Measurements from ENCODE around the gene MRPL50.

MRPL50 gene

DNA sequence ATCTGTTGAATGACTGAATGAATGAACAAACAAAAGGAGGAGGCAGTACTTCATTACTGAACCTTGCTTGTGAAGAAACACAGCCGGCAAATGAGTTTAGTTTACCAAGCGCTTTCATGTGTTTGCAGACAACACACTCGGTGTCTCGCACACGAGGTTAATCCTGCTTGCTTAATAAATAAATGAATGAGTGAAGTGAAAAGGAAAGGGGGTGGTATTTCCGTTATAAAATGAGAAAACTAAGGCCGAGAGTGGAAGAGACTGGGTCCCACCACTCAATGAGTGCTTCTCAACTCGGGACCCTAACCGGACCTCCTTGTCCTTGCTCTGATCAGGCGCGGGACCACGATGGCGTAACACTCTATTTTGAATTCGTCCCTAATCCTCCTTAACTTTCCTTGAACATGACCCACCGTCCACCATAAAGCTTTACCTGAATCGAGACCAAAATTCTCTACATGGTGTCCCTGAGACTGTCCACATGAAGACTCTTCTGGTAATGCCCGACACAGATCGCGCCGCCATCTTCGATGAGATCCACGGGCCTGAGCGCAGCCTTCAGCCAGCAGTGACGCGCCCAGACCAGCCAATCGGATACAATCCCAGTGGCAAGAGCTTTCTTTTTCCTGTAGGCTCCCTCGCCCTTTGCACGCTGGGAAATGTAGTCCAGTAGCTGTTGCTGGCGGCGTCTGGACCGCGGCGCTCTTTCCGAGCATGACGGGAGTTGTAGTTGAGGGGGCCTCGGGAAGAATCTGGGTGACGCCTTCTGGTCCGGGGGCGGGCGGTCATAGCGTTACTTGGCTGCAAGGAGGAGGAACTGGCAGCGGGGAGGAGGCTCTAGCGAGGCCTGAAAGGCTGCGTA is at the start of gene MRPL50, which contains the start of gene ZNF189:
Gene MRPL50 (minus strand): TSS at position 551 of the 862 bp plus-strand sequence. CDS start 26 bp downstream, at position 525.
Gene ZNF189 (plus strand): TSS at position 784 of the 862 bp plus-strand sequence. CDS start 306 bp downstream, outside the sequence.
- peak; percentile 85 for DNase-seq (ENCODE audit: low read depth)

DNA sequence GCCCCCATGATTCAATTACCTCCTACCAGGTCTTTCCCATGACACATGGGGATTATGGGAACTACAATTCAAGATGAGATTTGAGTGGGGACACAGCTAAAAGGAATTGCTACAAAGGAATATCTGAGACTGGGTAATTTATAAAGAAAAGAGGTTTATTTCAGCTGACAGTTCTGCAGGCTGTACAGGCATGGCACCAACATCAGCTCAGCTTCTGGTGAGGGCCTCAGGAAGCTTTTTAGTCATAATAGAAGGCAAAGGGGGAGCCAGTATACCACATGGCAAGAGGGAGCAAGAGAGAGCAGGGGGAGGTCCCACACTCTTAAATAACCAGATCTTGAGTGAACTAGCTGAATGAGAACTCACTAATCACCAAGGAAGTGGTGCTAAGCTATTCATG is 48.3 kb upstream of the MRPL50 start:
- DNase-seq (ENCODE audit: low read depth) = no peak

DNA sequence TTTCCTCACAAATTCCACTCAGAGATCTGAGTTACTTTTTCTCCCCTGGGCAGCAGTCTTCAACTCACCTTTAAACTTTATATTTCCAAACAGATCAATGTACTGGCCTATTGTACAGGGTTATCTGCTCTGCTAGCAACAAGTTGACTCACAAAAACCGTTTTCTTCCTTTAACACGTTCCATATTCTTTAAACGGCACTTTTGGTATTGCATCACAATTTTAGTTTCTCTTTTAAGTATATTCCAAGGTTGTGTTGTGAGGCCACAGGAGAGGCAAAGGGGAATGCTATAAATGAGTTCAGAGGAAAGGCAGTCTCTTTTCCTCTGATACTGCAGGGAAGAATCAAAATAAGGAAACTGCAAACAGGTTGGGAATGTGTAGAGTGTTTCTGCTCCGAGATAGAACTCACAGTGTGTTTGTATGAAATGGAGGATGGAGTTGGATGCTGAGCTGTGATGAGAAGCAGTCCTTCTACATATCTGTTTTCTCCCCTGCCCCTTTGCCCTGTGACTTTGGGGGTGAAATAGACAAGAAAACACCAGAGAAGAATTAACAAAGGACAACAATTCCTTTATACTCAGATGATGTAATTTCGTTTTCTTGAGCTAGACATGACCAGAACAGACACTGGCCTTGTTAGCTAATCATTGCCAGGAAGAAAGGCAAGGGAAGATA is 47.1 kb upstream of the MRPL50 start:
- no peak for DNase-seq (ENCODE audit: low read depth)

DNA sequence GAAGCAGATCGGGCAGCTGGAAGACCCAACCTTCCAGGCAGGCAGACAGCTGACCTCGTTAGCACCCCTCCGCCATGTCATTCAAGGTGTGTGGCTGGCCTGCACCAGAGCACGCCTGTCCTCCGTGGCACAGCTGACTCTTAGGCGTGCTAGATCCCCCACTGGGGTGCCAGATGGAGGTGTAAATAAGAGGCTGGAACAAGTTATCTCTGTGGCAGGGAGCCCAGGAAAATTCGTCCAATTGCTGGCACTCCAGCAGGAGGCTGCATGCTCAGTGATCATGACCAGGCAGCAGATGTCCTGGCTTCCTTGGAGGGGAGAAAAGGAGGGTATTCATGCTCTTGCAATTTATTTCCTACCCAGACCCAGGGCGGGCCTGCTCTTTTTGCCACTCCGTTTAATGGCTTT is 45.0 kb upstream of the MRPL50 start:
- DNase-seq (ENCODE audit: low read depth) = no peak

DNA sequence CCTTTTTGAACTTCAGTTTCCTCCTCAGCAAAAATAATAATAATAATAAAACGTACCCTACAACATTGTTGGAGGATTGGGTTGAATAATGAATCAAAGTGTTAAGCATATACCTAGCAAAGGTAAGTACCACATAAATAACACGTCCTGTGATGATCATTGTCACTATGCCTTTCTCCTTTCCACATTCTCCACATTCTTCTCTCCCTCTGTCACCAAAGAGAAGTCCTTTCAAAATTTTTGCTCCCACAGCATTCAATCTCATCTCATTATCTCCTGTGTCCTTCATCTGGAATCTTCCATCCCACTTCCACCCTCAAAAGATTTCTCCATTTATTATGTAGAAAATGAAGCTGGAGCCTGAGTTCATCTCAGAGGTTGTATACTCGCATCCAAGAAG is 44.3 kb upstream of the MRPL50 start:
- DNase-seq (ENCODE audit: low read depth) = no peak

DNA sequence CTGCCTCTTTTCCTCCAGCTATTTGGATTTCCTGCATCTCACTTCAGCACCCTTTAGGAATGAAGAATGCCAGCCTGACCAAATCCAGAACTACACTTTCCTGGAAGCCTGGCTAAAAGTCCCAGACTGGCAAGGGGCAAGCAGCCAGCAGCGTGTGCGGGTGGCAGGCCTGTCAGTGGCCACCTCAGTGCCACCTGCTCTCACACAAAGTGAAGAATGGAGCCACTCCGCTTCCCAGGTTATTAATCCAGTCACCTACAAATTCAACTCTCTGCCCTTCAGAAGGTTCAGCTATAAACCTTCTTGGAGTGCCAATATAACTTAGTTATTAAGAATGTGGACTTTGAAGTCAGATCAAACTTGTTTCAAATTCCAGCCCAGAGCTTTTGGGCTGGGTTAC is 43.9 kb upstream of the MRPL50 start:
- DNase-seq (ENCODE audit: low read depth) = no peak

DNA sequence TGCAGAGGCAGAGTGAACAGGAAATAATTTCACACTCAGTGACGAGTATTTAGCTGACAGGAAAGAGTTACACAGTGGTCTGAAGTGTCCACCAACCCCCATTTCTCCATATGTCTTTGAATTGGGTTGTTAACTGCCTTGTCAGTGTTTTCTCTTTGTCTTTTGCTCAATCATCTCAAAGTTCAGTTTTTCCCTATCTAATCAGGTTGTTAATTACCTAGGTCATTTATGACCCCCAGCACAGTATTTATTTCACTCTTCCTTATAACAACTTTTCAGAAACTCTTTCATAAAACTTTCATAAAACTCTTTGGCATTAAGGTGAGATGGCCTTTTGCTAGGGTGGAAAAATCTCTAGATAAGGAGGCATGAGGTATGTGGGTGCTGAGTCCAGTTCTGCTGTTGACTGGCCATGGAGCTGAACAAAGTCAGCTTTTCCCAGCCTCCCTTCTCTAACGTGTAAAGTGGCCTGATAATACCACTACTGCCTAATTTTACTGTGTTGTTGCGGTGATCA is 42.4 kb upstream of the MRPL50 start:
- no peak for DNase-seq (ENCODE audit: low read depth)

DNA sequence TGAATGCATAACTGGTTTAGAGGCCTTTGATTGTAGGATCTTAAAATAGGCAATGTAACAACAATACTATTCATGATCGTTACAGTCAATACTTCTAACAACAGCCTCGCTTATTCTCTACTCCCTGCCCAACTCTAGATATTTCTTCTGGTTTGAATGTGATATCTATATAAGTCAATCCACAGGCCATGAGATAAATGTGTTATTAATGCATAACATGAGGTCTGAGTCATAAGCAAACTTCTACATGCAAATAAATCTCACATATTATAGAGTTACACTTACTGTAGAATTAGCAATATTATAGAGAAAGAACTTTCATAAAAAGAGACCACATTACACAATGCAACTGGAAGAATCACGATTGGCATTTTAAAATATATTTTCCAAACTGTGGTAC is 40.1 kb upstream of the MRPL50 start:
- no peak for DNase-seq (ENCODE audit: low read depth)

DNA sequence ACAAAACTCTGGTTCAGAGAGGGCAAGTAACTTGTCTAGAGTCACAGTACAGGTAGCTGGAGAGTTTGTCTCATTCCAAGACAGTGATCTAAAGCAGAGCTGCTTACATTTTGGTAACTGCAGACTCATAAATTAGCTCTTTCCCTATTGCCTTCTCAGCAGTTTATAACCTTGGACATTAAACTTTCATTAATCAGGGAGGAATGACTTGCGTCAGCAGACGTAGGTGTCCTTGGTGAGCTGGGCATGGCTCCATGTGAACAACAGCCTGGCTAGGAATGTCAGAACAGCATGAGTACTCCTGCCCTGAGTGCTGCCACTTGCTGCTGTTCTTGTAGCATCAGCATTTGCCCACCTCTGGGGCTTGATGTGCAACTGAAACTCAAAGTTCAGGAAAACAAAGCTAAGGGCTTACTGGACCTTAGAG is 39.4 kb upstream of the MRPL50 start:
- DNase-seq (ENCODE audit: low read depth) = no peak

DNA sequence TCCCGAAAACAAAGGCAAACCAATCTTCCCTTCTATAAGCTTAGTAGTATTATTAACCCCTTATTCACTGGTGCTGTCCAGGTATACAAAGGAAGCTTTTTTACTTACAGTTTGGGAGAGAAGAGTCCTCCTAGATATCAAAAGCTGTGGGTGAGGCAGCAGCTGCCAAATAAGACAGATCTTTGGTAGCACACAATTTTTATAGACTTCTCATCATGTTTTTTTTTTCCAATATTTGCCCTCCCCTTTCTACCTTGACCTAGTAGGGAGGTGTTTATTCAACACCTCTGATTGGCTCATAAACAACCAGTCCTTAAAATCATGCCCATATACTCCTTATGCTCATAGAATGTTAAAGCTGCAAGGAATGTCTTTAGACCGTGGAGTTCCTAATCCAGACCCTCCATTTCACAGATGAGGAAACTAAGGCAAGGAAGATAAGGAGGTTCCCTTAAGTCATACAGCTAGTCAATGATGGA is 37.2 kb upstream of the MRPL50 start, which contains the start of gene ALDOB:
Gene ALDOB (minus strand): TSS at position 174 of the 479 bp plus-strand sequence. CDS start 4,887 bp downstream, outside the sequence.
- no peak for DNase-seq (ENCODE audit: low read depth)

DNA sequence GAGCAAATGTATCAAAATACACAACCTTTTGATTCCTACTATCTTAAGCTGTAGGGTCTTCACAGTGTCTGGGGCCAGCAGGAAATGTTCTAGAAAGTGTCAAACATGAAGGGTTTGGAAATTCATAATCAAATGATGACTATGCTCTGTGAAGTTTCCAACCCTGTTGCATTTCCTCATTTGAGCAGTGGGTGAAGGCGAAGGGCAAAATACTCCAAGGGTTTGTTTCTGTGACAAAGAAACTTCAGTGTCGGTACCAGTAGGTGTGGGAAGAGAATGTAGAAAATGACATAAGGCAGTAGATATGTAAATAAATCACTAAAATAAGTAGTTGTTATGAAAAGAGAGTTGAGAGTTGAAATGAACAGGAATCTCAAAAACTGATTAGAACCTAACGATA is 36.6 kb upstream of the MRPL50 start:
- DNase-seq (ENCODE audit: low read depth) = no peak

DNA sequence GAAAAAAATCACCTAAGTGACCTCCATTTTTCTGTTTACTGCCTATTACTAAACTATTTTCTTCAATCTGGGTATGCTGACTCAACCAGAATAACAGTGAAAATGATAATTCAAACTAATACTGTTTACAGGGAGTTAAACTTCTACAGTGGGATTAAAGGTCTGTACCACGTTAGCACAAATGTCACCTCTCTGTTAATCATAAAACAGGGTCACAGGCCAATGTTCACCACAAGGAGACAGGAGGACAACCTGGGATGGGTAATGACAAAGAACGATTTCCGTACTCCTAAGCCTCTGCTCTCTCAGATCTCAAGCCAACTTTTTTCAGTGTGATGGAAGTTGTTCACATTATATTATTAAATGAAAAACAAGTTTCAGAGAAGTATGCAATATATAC is 34.8 kb upstream of the MRPL50 start:
- no peak for DNase-seq (ENCODE audit: low read depth)

DNA sequence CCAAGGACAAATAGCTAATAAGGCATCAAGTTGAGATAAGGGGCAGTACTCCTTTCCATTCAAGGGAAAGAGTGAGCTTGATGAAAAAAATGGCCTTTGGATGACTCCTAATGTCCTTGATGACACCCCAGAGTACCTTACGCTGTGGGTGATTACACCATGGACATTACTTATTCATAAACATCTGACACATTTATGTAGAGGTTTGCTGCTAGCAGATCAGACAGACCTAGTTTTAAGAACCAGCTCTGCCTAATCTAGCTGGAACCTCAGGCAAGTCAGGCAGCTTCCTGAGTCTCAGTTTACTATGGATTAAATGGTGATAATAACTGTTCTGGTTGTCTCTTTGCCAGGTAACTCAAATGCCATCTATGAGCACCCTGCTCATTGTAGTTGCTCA is 34.3 kb upstream of the MRPL50 start:
- no peak for DNase-seq (ENCODE audit: low read depth)

DNA sequence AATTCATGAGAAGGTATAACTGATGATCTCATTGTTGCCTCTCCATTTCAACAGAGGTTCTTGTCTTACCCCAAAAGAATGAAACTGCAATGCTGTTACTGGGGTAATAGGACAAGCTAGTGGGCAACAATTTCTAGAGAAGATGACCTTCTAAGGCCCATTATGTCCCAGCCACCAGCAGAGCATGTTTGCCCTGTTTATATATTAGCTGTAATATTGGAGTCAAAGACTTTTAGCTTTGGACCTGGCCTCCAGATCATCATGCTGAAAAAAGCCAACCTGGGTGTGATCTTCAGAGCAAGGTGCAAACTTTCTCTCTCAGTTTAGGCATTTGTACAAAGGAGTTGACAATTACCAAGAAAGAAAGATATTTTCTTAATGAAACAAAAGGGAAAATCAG is 33.8 kb upstream of the MRPL50 start:
- DNase-seq (ENCODE audit: low read depth) = no peak

DNA sequence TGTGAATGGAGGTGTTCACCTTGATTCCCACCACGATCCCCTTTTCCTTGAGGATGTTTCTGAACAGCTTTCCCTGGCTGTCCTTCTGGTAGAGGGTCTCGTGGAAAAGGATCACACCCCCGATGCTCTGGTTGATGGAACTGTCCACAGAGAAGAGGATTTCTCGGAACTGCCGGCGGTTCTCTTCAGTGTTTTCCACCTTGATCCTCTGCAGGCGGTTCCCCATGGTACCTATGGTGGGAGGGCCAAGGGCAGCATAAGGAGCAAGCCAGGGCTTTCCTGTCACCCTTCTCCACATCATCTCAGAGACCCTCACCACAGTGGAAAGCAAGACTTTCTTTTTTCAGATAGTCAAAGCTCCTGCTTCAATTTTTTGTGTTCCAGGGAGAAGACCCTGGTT is 31.3 kb upstream of the MRPL50 start:
- DNase-seq (ENCODE audit: low read depth) = no peak

DNA sequence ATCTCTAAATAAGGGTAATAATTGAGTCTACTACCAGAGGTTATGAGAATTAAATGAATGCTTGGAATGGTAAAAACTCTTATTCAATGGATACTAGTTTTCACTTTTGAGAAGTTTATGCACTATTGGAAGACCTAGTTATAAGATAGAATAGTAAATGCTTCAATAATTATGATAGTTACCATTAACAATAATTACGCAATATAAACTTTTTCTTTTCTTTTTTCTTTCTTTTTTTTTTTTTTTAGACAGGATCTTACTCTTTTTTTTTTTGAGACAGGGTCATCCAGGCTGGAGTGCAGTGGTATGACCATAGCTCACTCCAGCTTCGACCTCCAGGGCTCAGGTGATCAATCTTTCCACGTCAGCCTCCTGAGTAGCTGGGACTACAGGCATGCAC is 30.5 kb upstream of the MRPL50 start:
- no peak for DNase-seq (ENCODE audit: low read depth)

DNA sequence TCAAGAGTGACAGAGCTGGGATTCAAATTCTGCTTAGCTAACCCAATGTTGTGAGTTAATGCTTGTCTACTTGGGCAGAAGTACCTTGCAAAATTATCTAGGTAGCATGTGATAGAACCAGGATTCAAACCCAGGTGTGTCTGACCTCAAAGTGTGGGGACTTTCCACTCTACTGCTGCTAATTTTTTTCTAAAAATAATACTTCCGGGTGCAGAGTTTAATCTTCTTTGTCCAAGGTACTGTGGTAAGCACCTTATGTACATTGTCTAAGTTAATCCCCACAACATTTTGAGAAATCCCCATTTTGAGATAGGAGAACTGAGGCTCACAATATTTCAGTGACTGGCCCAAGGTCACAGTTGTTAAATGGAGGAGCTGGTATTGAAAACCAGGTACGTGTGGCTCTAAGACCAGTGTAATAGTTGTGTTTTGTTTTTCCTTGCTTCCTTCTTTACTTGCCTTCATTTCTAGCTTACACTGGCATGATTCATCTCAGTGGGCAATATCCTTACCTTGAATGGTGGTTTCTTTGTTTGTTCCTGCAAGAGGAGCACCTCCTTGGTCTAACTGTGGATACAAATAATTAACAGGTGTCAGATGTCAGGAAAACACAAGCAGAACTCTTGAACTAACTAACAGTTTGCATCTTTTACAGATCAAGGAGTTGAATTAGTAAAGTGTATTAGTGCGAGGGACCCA is 29.7 kb upstream of the MRPL50 start:
- DNase-seq (ENCODE audit: low read depth) = no peak

DNA sequence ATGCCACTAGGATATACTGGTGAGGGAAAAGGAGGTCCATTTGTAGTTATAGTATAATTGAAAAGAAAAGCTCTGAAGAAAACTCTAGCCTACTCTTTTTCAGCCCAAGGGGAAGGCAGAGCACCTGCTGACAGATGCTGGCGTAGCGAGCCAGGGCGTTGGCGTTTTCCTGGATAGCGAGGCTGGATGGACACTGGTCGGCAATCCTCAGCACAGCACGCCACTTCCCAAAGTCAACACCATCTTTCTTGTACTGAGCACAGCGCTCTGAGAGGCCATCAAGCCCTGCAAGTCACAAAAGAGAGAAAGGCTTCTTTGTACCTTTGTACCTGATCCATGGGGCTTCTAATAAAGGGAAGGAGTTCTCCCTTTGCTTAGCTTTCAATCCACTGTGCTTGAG is 28.9 kb upstream of the MRPL50 start:
- DNase-seq (ENCODE audit: low read depth) = no peak

DNA sequence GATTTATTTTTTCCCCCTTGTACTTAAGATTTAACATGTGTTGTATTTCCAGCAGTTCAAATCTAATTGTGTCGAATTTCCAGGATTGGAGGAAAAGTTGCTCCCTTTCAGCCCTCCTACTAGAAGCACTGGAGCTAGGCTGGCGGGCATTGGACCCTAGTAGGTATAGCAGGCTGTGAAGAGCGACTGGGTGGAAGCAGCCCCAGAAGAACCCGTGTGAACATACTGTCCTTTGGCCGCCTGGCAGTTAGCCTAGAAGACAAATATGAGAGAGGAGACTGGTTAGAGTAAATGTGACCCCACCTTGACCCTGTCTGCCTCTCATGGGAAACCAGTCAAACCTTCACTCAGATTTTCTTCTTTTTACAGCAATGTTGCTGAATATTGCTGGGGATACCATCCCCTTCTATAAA is 23.2 kb upstream of the MRPL50 start:
- no peak for DNase-seq (ENCODE audit: low read depth)

DNA sequence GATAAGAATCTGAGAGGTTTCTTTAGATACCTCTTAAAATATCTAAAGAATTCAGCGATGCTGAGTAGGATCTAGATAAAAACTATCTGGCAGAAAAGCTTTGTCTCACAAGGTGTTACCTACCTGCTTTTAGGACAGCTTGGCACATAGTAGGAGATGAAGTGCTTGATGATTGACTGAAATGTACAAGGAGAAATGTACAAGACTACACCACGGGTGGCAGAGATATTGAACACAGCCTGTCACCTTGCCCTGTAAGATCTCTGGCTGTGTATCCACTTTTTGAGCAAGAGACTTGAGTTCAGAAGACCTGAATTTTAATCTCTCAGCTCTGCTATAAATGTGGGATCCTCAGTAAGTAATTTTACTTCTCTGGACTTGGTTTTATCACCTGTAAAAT is 21.4 kb upstream of the MRPL50 start:
- no peak for DNase-seq (ENCODE audit: low read depth)

DNA sequence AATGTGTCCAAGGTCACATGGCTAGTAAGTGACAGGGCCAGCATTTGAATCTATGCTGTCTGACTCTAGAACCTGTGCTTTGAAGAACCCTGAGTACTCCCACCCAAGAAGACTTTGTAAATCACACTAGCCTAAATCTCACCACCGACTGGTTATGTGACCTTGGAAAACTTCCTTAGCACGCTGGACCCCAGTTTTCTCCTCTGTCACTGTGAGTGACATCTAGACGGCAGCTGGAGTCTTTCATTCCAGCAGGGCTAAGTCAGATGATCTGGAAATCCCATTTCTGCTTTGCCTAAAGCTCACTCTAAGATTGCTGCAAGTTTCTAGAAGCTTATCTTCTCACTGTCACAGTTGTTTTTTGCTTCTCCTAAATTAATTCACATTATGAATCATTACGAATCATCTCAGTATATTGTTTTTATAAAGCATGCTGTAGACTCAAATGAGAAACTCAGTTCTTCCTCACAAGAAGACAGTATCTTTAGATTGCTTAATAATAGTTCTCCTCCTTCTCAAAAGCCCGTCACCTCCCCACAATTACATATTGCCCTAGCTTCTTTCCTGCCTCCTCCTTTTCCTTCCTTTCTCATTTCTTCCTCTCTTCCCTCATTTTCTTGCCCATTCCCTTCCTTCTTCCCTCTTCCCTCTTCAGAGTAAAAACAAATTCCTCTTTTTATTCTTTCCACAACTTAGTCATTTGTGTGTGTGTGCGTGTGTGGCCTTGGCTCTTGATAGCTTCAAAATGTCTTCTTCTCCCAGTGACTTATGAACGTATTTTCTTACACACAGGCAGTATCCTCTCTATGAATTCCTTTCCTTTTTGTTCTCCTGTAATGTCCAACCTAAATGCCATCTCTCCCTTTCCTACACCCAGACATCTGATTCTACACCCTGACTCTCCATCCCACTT is 20.4 kb upstream of the MRPL50 start:
- DNase-seq (ENCODE audit: low read depth) = no peak

Measured in HS-27A (cell line).